GM10847 (cell line): Measurements from ENCODE around the gene ATXN1.

Source experiments
- POLR2A ChIP-seq: IDR thresholded peaks from 2 replicates; pipeline ENCODE4 v1.6.1; 2011; ENCODE audit not compliant: insufficient read length; ENCODE audit errors: extremely low read depth

Gene ATXN1

DNA sequence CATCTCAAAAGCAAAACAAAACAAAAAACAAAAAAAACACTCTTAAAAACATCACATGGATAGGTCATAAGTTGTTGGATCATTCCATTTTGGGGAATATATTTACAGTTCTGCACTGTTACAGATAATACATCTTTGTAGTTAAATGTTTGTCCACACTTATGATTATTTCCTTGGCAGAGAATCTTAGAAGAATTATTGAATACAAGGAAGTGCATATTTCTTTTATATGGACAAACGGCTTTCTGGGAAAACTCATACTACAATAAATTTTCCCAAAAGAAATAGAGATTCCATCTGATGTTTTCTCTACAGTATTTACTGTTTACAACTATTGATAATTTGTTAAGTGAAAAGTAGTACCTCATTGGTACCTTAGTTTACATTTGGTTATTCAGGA lies 489.1 kb downstream of the ATXN1 start:
- TF ChIP-seq POLR2A: no peak

DNA sequence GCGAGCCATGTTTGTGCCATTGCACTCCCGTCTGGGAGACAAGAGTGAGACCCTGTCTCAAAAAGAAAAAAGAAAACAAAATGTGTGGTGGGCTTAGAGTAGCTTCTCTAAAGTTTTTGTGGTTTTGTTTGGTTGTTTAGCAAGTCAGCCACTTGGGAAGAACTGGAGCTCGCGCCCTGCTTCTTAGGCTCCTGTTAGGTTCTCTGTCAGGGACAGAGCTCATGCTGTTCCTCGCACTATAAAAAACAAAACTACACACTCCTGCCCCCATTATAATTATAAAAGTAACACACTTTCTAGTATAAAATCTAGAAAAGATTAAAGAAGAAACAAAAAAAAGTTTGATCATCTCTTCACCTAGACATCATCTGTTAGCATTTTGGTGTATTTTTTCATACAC lies 489.8 kb downstream of the ATXN1 start:
- TF ChIP-seq POLR2A: no peak

GRCh38 chr6:16270178-16270794 lies 491.0 kb downstream of the ATXN1 start:
- no peak for TF ChIP-seq POLR2A

- no peak for TF ChIP-seq POLR2A
Measured at GRCh38 chr6:16267428-16268263, 493.6 kb downstream of the ATXN1 start.

- TF ChIP-seq POLR2A: no peak
Measured at GRCh38 chr6:16265351-16266341, 495.6 kb downstream of the ATXN1 start.

DNA sequence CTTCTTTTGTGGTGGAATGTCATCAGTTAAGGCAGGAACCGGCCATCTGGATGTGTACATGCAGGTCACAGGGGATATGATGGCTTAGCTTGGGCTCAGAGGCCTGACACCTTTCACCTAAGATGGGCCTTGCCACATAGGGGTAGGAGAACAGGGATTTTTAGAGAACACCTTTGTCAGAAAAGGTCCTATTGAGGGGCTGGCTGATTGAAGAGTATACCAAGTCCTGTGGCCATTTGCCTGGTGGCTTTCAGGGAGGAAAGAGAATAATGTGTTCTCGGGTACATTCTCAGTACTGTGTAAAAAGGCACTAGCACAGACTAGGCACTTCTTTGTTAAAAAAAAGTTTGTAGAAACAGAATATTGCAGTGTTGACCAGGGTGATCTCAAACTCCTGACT lies 496.5 kb downstream of the ATXN1 start:
- no peak for TF ChIP-seq POLR2A

DNA sequence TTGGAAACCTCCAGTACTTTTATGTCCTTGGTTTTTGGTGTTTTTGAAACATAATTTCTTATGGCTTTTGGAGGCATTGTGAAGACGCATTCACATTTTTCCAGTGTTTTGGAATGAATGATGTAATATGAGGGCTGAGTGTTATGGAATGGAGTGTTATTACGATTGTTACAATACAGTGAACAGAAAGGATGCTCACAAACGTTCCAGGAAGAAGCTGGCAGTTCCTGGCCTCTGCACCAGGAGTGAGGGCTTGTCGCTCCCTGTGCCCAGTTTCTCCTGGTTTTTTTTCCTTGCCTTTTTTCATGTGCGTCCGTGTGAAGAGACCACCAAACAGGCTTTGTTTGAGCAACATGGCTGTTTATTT lies 502.6 kb downstream of the ATXN1 start:
- no peak for TF ChIP-seq POLR2A

GRCh38 chr6:16257999-16258708 lies 503.1 kb downstream of the ATXN1 start:
- no peak for TF ChIP-seq POLR2A

GRCh38 chr6:16256781-16257180 lies 504.5 kb downstream of the ATXN1 start:
- TF ChIP-seq POLR2A: no peak

DNA sequence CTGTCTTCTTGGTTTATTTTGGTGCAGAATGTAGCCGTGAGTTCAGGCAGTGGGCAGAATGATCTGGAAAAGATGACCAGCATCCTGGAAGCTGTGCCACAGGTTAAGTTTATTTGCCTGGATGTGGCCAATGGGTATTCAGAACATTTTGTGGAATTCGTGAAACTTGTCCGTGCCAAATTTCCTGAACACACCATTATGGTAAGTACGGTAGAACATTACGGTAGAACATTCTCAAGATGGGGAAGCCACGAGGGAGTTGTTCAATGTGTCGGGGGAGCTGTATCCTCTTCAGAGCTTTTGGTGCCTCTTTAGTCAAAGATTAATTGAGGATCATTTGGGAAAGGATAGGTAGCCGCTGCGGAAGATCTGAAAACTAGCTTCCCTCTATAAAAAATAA lies 506.7 kb downstream of the ATXN1 start:
- no peak for TF ChIP-seq POLR2A

DNA sequence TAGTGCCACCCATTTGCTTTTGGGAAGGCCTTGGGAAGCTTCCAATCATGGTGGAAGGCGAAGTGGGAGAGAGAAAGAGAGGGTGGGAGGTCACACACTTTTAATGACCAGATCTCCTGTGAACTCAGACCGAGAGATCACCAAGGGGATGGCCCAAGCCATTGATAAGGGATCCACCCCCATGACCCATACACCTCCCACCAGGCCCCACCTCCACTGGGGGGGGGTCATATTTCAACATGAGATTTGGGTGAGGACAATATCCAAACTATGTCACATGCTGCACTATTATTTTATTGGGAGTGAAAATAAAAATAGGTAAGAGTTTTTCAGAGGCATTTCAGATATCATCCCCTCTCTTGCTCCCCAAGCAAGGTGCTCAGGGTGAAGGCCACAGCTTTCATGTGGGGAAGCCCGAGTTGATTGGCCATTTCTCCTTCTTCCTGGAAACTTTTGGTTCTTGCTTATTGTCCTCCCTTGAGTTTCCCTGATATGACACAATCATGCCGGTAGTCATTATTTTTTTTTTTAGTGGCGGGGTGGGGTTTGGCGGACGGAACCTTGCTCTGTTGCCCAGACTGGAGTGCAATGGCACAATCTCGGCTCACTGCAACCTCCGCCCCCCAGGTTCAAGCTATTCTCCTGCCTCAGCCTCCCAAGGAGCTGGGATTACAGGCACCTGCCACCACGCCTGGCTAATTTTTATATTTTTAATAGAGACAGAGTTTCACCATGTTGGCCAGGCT lies 507.7 kb downstream of the ATXN1 start:
- no peak for TF ChIP-seq POLR2A

DNA sequence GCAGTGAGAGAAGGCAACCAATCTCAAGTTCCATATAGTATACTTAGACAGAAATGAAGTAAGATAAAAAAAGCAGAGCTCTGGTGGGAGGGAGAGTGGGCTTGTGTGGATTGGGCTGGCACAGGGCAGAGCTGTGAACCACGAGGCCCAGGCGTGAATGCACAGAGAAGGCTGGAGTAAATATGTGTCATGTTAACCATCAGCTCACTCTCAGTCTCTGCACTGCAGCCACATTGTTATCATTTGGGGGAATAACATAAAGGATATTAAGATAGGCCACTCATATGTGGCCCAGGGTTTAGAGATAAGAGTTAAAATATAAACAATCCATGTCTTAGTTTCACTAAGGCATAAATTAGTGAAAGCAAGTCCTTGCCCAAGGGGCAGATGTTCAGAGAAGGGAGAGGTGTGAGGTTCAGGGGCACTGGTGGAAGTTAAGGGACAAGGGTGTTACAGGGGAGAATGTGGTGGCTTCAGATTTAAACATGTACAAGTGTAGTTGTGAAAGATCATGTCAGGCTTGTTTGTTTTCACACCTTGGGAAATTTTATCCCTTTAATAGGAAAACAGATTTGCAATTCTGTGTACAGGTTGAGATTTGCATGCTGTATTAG lies 508.5 kb downstream of the ATXN1 start:
- TF ChIP-seq POLR2A: no peak

DNA sequence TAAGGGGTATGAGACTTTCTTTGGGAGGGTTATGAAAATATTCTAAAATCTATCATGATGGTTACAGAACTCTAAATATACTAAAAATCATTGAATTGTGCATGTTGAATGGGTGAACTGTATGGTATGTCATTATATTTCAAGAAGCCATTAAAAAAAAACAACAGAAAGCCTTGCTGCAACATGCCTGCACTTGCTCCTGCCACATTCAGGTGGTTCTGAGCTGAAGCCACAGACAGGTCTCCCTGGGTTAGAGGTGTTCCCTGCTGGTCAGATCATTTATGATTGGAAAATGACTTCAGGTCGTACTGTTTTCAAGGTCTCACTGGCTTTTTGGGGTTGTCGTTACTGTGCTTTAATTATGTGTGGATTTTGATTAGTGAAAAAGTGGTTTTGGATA lies 509.6 kb downstream of the ATXN1 start:
- no peak for TF ChIP-seq POLR2A

- no peak for TF ChIP-seq POLR2A
Measured at GRCh38 chr6:16249971-16250370, 511.3 kb downstream of the ATXN1 start.
